ENCODE data around the gene CCM2L.

The CCM2L gene

GRCh38 chr20:32063695-32064094 lies 53.5 kb downstream of the CCM2L start:
- TF ChIP-seq POLR2A (IDR thresholded peaks at IDR 0.05; ENCODE audit: low read depth, low read length) (no peak), PAX5 (IDR thresholded peaks at IDR 0.05; ENCODE audit: insufficient read depth, low read length, severe bottlenecking) (no peak), SPI1 (IDR thresholded peaks at IDR 0.05; ENCODE audit: low read depth, low read length) (no peak), POLR2AphosphoS5 (IDR thresholded peaks at IDR 0.05; ENCODE audit: low read depth, low read length) (no peak), POU2F2 (IDR thresholded peaks at IDR 0.05; ENCODE audit: low read depth, low read length) (no peak), TAF1 (IDR thresholded peaks at IDR 0.05; ENCODE audit: low read depth, low read length) (no peak)
- no peak for DNase-seq (ENCODE audit: insufficient read length, low spot score)
- FAIRE-seq: no peak

GRCh38 chr20:32064667-32065066 lies 54.4 kb downstream of the CCM2L start:
- FAIRE-seq (peak; percentile 33), DNase-seq (ENCODE audit: insufficient read length, low spot score) (no peak)
- TF ChIP-seq TAF1 (IDR thresholded peaks at IDR 0.05; ENCODE audit: low read depth, low read length) (no peak), POU2F2 (IDR thresholded peaks at IDR 0.05; ENCODE audit: low read depth, low read length) (no peak), SPI1 (IDR thresholded peaks at IDR 0.05; ENCODE audit: low read depth, low read length) (no peak), PAX5 (IDR thresholded peaks at IDR 0.05; ENCODE audit: insufficient read depth, low read length, severe bottlenecking) (no peak), POLR2AphosphoS5 (IDR thresholded peaks at IDR 0.05; ENCODE audit: low read depth, low read length) (no peak), POLR2A (IDR thresholded peaks at IDR 0.05; ENCODE audit: low read depth, low read length) (no peak)

- TF ChIP-seq TAF1 (IDR thresholded peaks at IDR 0.05; ENCODE audit: low read depth, low read length): no peak
- TF ChIP-seq POU2F2 (IDR thresholded peaks at IDR 0.05; ENCODE audit: low read depth, low read length): no peak
- no peak for TF ChIP-seq POLR2AphosphoS5 (IDR thresholded peaks at IDR 0.05; ENCODE audit: low read depth, low read length)
- peak; percentile 69 for TF ChIP-seq SPI1 (IDR thresholded peaks at IDR 0.05; ENCODE audit: low read depth, low read length)
- TF ChIP-seq POLR2A (IDR thresholded peaks at IDR 0.05; ENCODE audit: low read depth, low read length): no peak
- no peak for FAIRE-seq
- no peak for DNase-seq (ENCODE audit: insufficient read length, low spot score)
Observed at GRCh38 chr20:32067234-32067821, 57.1 kb downstream of the CCM2L start.

- no peak for FAIRE-seq
- TF ChIP-seq SPI1 (IDR thresholded peaks at IDR 0.05; ENCODE audit: low read depth, low read length) (no peak), POLR2A (IDR thresholded peaks at IDR 0.05; ENCODE audit: low read depth, low read length) (no peak)
- no peak for DNase-seq (ENCODE audit: insufficient read length, low spot score)
Observed at GRCh38 chr20:32068174-32068573, 57.9 kb downstream of the CCM2L start.

GRCh38 chr20:32069711-32070110 lies 59.5 kb downstream of the CCM2L start:
- TF ChIP-seq SPI1 (IDR thresholded peaks at IDR 0.05; ENCODE audit: low read depth, low read length): peak; percentile 9; the same call in 1 of the 2 replicates
- no peak for TF ChIP-seq TAF1 (IDR thresholded peaks at IDR 0.05; ENCODE audit: low read depth, low read length)
- no peak for DNase-seq (ENCODE audit: insufficient read length, low spot score)
- FAIRE-seq: no peak

- no peak for FAIRE-seq
- no peak for DNase-seq (ENCODE audit: insufficient read length, low spot score)
- TF ChIP-seq TAF1 (IDR thresholded peaks at IDR 0.05; ENCODE audit: low read depth, low read length): no peak
- TF ChIP-seq PAX5 (IDR thresholded peaks at IDR 0.05; ENCODE audit: insufficient read depth, low read length, severe bottlenecking): no peak
Observed at GRCh38 chr20:32070282-32070681, 60.0 kb downstream of the CCM2L start.

- FAIRE-seq (no peak), DNase-seq (ENCODE audit: insufficient read length, low spot score) (no peak)
- TF ChIP-seq POU2F2 (IDR thresholded peaks at IDR 0.05; ENCODE audit: low read depth, low read length) (no peak), PAX5 (IDR thresholded peaks at IDR 0.05; ENCODE audit: insufficient read depth, low read length, severe bottlenecking) (no peak), POLR2A (IDR thresholded peaks at IDR 0.05; ENCODE audit: low read depth, low read length) (no peak), TAF1 (IDR thresholded peaks at IDR 0.05; ENCODE audit: low read depth, low read length) (no peak), POLR2AphosphoS5 (IDR thresholded peaks at IDR 0.05; ENCODE audit: low read depth, low read length) (no peak), SPI1 (IDR thresholded peaks at IDR 0.05; ENCODE audit: low read depth, low read length) (no peak)
Observed at GRCh38 chr20:32070690-32071213, 60.5 kb downstream of the CCM2L start.

- DNase-seq (ENCODE audit: insufficient read length, low spot score): no peak
- FAIRE-seq: no peak
- TF ChIP-seq SPI1 (IDR thresholded peaks at IDR 0.05; ENCODE audit: low read depth, low read length): no peak
- no peak for TF ChIP-seq POLR2AphosphoS5 (IDR thresholded peaks at IDR 0.05; ENCODE audit: low read depth, low read length)
- no peak for TF ChIP-seq POLR2A (IDR thresholded peaks at IDR 0.05; ENCODE audit: low read depth, low read length)
- TF ChIP-seq PAX5 (IDR thresholded peaks at IDR 0.05; ENCODE audit: insufficient read depth, low read length, severe bottlenecking): no peak
- TF ChIP-seq TAF1 (IDR thresholded peaks at IDR 0.05; ENCODE audit: low read depth, low read length): no peak
- no peak for TF ChIP-seq POU2F2 (IDR thresholded peaks at IDR 0.05; ENCODE audit: low read depth, low read length)
Observed at GRCh38 chr20:32071395-32072167, 61.3 kb downstream of the CCM2L start.

- TF ChIP-seq POLR2A (IDR thresholded peaks at IDR 0.05; ENCODE audit: low read depth, low read length) (no peak), PAX5 (IDR thresholded peaks at IDR 0.05; ENCODE audit: insufficient read depth, low read length, severe bottlenecking) (no peak), POLR2AphosphoS5 (IDR thresholded peaks at IDR 0.05; ENCODE audit: low read depth, low read length) (no peak), TAF1 (IDR thresholded peaks at IDR 0.05; ENCODE audit: low read depth, low read length) (no peak), POU2F2 (IDR thresholded peaks at IDR 0.05; ENCODE audit: low read depth, low read length) (no peak), SPI1 (IDR thresholded peaks at IDR 0.05; ENCODE audit: low read depth, low read length) (no peak)
- FAIRE-seq: no peak
- no peak for DNase-seq (ENCODE audit: insufficient read length, low spot score)
Observed at GRCh38 chr20:32072168-32072750, 62.0 kb downstream of the CCM2L start.

- no peak for FAIRE-seq
- DNase-seq (ENCODE audit: insufficient read length, low spot score): no peak
- no peak for TF ChIP-seq POU2F2 (IDR thresholded peaks at IDR 0.05; ENCODE audit: low read depth, low read length)
Observed at GRCh38 chr20:32075534-32075933, 65.3 kb downstream of the CCM2L start.
